OCI-LY7 (cell line): ENCODE data around the gene PRR5L. TPM values are rescaled to one million over a fixed set of nuclear protein-coding genes. Genes with fewer than 3 reads are reported as not detected.

Experiments
- BruUV-seq: library from RNA; stranded (reverse); fragments of 400-500 nt; replicated peaks from 2 replicates; lab custom pipeline; 2021; lab: Mats Ljungman, UMichigan
- CTCF ChIA-PET: fragments of 300-600 bp; sonication (Branson Sonifier 250); formaldehyde crosslinking; loops from one replicate; lab custom pipeline; 2022; ENCODE audit warnings: antibody characterized with exemption; ENCODE audit not compliant: unreplicated experiment; lab: Charles Lee
- POLR2A ChIA-PET: fragments of 300-600 bp; sonication (Branson Sonifier 250); formaldehyde crosslinking; loops from one replicate; lab custom pipeline; 2022; ENCODE audit warnings: antibody characterized with exemption; lab: Charles Lee
- DNase-seq: peaks from one replicate; pipeline ENCODE4 v3.0.0-alpha.2; 2015; ENCODE audit warnings: low spot score
- H2AFZ ChIP-seq: fragments of 200-600 bp; sonication (generic), shearing (Covaris generic); 2 replicates; pipeline ENCODE4 v1.6.1; 2014; ENCODE audit warnings: mild to moderate bottlenecking, antibody characterized with exemption, low read length, moderate library complexity
- H3K27ac ChIP-seq: fragments of 200-600 bp; sonication (generic); 2 replicates; pipeline ENCODE4 v1.5.1; 2014; ENCODE audit warnings: mixed run types, low read depth, mild to moderate bottlenecking, moderate library complexity, low read length, inconsistent platforms; ENCODE audit not compliant: poor library complexity, severe bottlenecking
- H3K36me3 ChIP-seq: fragments of 200-600 bp; sonication (generic); 2 replicates; pipeline ENCODE4 v1.6.1; 2014; ENCODE audit warnings: mild to moderate bottlenecking, antibody characterized with exemption, low read length, moderate library complexity, mixed read lengths; ENCODE audit not compliant: insufficient read depth
- H3K4me1 ChIP-seq: fragments of 200-600 bp; sonication (generic); 2 replicates; pipeline ENCODE4 v1.5.1; 2014; ENCODE audit warnings: mild to moderate bottlenecking, low read length; ENCODE audit not compliant: insufficient read depth, poor library complexity, severe bottlenecking
- H3K4me2 ChIP-seq: fragments of 200-600 bp; sonication (generic); 2 replicates; pipeline ENCODE4 v1.6.1; 2014; ENCODE audit warnings: mild to moderate bottlenecking, low read length
- H3K4me3 ChIP-seq: fragments of 200-600 bp; sonication (generic); 2 replicates; pipeline ENCODE4 v1.5.1; 2014; ENCODE audit warnings: mild to moderate bottlenecking, low read depth, low read length; ENCODE audit not compliant: poor library complexity, severe bottlenecking
- H3K79me2 ChIP-seq: fragments of 200-600 bp; sonication (generic); 2 replicates; pipeline ENCODE4 v1.6.1; 2016; ENCODE audit warnings: low read depth, mild to moderate bottlenecking, low read length, moderate library complexity, mixed read lengths; ENCODE audit not compliant: insufficient read depth
- H3K9me2 ChIP-seq: fragments of 200-600 bp; sonication (generic); 2 replicates; pipeline ENCODE4 v1.6.1; 2016; ENCODE audit warnings: mild to moderate bottlenecking, low read length, mixed read lengths; ENCODE audit not compliant: insufficient read depth
- H3K9me3 ChIP-seq: fragments of 200-600 bp; sonication (generic); 2 replicates; pipeline ENCODE4 v1.6.1; 2014; ENCODE audit warnings: mild to moderate bottlenecking, mixed run types, low read length, mixed read lengths
- H4K20me1 ChIP-seq: fragments of 200-600 bp; sonication (generic); 2 replicates; pipeline ENCODE4 v1.6.1; 2014; ENCODE audit warnings: mild to moderate bottlenecking, antibody characterized with exemption, low read length, moderate library complexity, mixed read lengths; ENCODE audit not compliant: insufficient read depth
- EZH2phosphoT487 ChIP-seq: fragments of 200-600 bp; sonication (generic); IDR thresholded peaks from 2 replicates; pipeline ENCODE4 v1.6.1; 2018; ENCODE audit warnings: low read depth, borderline replicate concordance, mild to moderate bottlenecking, mixed run types, antibody characterized with exemption, low read length, moderate library complexity, mixed read lengths
- intact Hi-C: fragments of 100-400 bp; cut with micrococcal nuclease; formaldehyde crosslinking; loops from one replicate; pipeline ENCODE4 v1.10.0; 2022; ENCODE audit not compliant: unreplicated experiment
- total RNA-seq, 2 experiments: library from RNA; depleted of rRNA in 1 of 2; stranded (reverse); fragments of >200 nt in 1 of 2; shearing (Covaris generic) in 1 of 2; gene quantifications; 2 replicates each; pipeline ENCODE4 v1.2.3, GENCODE V29; 2014 to 2022
- TF ChIP-seq, protein P1 (sequence below): fragments of 200-600 bp; sonication (generic); conservative IDR thresholded peaks from 2 replicates; pipeline ENCODE4 v1.5.1; 2014; ENCODE audit warnings: mild to moderate bottlenecking, antibody characterized with exemption, low read length, moderate library complexity, mixed read lengths

PRR5L gene
- total RNA-seq, 2 experiments from 2014 or later = not detected

GRCh38 chr11:36432738-36433137 is 136.7 kb downstream of the PRR5L start:
- POLR2A ChIA-PET = interaction anchor here (0.7 kb wide), 1 partner anchor 119 kb away, joined by 3 read pairs; no protein-coding TSS in a partner anchor
- no peaks in the 10 kb centered on the region for H3K79me2 ChIP-seq
- H2AFZ ChIP-seq = no peak overlapping the region
- no peak overlapping the region for H3K27ac ChIP-seq
- H4K20me1 ChIP-seq = no peaks in the 10 kb centered on the region
- H3K4me3 ChIP-seq = no peak overlapping the region
- H3K4me1 ChIP-seq = no peaks in the 10 kb centered on the region
- no peak for TF ChIP-seq EZH2phosphoT487
- TF ChIP-seq, protein P1, sequence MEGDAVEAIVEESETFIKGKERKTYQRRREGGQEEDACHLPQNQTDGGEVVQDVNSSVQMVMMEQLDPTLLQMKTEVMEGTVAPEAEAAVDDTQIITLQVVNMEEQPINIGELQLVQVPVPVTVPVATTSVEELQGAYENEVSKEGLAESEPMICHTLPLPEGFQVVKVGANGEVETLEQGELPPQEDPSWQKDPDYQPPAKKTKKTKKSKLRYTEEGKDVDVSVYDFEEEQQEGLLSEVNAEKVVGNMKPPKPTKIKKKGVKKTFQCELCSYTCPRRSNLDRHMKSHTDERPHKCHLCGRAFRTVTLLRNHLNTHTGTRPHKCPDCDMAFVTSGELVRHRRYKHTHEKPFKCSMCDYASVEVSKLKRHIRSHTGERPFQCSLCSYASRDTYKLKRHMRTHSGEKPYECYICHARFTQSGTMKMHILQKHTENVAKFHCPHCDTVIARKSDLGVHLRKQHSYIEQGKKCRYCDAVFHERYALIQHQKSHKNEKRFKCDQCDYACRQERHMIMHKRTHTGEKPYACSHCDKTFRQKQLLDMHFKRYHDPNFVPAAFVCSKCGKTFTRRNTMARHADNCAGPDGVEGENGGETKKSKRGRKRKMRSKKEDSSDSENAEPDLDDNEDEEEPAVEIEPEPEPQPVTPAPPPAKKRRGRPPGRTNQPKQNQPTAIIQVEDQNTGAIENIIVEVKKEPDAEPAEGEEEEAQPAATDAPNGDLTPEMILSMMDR = no peak
- no peaks in the 10 kb centered on the region for H3K9me3 ChIP-seq
- CTCF ChIA-PET = no interaction called here
- H3K36me3 ChIP-seq = no peaks in the 10 kb centered on the region
- no peaks in the 10 kb centered on the region for H3K9me2 ChIP-seq
- no TSS peak for BruUV-seq
- no peak overlapping the region for H3K4me2 ChIP-seq
- intact Hi-C loops = no loop called here
- no peak for DNase-seq

DNA sequence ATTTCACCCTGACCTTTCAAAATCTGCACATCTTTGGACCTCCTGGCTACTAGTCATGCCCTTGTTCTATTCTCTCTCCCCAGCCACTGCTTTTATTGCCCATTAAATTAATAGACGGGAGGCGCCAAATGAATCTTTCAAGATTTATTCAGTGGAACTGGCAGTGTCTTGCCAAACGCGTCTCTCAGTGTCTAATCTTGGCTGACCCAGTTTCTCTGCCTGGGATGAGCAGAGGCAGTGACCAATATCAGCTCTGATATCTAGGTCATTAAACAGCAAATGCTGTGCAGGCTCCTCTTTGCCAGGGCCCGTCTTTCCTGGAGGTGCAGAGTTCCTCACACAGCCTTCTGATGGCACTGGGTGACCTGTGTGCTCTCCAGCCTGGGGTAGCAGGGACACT is 140.0 kb downstream of the PRR5L start:
- Histone ChIP-seq H3K4me3 (no peak overlapping the region), H3K4me2 (no peak overlapping the region), H3K9me3 (no peaks in the 10 kb centered on the region), H3K36me3 (no peaks in the 10 kb centered on the region), H3K27ac (no peak overlapping the region), H4K20me1 (no peaks in the 10 kb centered on the region), H3K79me2 (no peaks in the 10 kb centered on the region), H2AFZ (no peak overlapping the region), H3K9me2 (no peaks in the 10 kb centered on the region), H3K4me1 (no peaks in the 10 kb centered on the region)
- CTCF ChIA-PET = no interaction called here
- BruUV-seq = no TSS peak
- intact Hi-C loops = no loop called here
- POLR2A ChIA-PET = interaction anchor here (0.8 kb wide), 2 partner anchors 9 to 11 kb away, joined by 3 read pairs; no protein-coding TSS in a partner anchor
- DNase-seq = no peak
- TF ChIP-seq EZH2phosphoT487 = no peak

GRCh38 chr11:36436589-36436988 is 140.5 kb downstream of the PRR5L start:
- intact Hi-C loops = no loop called here
- CTCF ChIA-PET = no interaction called here
- H2AFZ ChIP-seq = no peak overlapping the region

More at GRCh38 chr11:36436589-36436988, 140.5 kb downstream of the PRR5L start:
- Histone ChIP-seq H3K27ac (no peak overlapping the region), H3K4me2 (no peak overlapping the region), H3K9me3 (no peaks in the 10 kb centered on the region), H4K20me1 (no peaks in the 10 kb centered on the region), H3K4me3 (no peak overlapping the region), H3K79me2 (no peaks in the 10 kb centered on the region), H3K36me3 (no peaks in the 10 kb centered on the region), H3K9me2 (no peaks in the 10 kb centered on the region), H3K4me1 (no peaks in the 10 kb centered on the region)
- no peak for DNase-seq
- TF ChIP-seq, protein P1 = no peak
- TF ChIP-seq EZH2phosphoT487 = no peak
- POLR2A ChIA-PET = interaction anchor here (0.8 kb wide), 2 partner anchors 9 to 10 kb away, joined by 3 read pairs; no protein-coding TSS in a partner anchor
- no TSS peak for BruUV-seq
